ENCODE results near the gene PRKRIP1. TPM values are rescaled to one million over a fixed set of nuclear protein-coding genes. Genes with fewer than 3 reads are reported as not detected.

The PRKRIP1 gene
- total RNA-seq, 1 donor: 14.5 TPM

DNA sequence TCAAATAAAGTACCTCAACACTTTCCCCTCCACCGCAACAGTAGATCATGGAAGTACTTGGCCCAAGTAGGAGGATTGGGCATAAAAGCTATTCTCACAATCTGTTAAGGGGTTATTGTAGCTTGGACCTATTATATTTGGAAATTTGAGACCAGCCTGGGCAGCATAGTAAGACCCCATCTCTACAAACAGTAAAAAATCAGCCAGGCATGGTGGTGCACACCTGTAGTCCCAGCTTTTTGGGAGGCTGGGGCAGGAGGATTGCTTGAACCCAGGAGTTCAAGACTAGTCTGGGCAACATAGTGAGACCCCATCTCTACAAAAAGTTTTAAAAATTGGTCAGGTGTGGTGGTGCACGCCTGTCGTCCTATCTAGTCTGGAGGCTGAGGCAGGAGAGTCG is 13.2 kb downstream of the PRKRIP1 start:
- TF ChIP-seq, protein P1, sequence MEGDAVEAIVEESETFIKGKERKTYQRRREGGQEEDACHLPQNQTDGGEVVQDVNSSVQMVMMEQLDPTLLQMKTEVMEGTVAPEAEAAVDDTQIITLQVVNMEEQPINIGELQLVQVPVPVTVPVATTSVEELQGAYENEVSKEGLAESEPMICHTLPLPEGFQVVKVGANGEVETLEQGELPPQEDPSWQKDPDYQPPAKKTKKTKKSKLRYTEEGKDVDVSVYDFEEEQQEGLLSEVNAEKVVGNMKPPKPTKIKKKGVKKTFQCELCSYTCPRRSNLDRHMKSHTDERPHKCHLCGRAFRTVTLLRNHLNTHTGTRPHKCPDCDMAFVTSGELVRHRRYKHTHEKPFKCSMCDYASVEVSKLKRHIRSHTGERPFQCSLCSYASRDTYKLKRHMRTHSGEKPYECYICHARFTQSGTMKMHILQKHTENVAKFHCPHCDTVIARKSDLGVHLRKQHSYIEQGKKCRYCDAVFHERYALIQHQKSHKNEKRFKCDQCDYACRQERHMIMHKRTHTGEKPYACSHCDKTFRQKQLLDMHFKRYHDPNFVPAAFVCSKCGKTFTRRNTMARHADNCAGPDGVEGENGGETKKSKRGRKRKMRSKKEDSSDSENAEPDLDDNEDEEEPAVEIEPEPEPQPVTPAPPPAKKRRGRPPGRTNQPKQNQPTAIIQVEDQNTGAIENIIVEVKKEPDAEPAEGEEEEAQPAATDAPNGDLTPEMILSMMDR (IDR thresholded peaks at IDR 0.05; ENCODE audit: extremely low read depth, low read depth, low read length): no peak
- Histone ChIP-seq H3K4me3 (ENCODE audit: insufficient read depth, low read length) (no peak overlapping the region), H3K27ac (ENCODE audit: low read depth, low read length) (no peak overlapping the region), H3K4me1 (ENCODE audit: insufficient read depth, low read length) (no peaks in the 10 kb centered on the region), H3K9me3 (ENCODE audit: low read depth, low read length) (no peaks in the 10 kb centered on the region), H3K79me2 (ENCODE audit: insufficient read depth, low read length) (peaks cover 24% of the 10 kb centered on the region), H3K4me2 (ENCODE audit: insufficient read depth, low read length) (no peak overlapping the region), H3K36me3 (ENCODE audit: insufficient read depth, low read length) (peaks cover 87% of the 10 kb centered on the region), H3K27me3 (ENCODE audit: insufficient read depth, low read length) (no peaks in the 10 kb centered on the region), H4K20me1 (ENCODE audit: insufficient read depth, low read length) (peaks cover 13% of the 10 kb centered on the region), H2AFZ (ENCODE audit: low read length) (no peak overlapping the region)
- no peak for DNase-seq (ENCODE audit: insufficient read length, low spot score, missing footprints)

DNA sequence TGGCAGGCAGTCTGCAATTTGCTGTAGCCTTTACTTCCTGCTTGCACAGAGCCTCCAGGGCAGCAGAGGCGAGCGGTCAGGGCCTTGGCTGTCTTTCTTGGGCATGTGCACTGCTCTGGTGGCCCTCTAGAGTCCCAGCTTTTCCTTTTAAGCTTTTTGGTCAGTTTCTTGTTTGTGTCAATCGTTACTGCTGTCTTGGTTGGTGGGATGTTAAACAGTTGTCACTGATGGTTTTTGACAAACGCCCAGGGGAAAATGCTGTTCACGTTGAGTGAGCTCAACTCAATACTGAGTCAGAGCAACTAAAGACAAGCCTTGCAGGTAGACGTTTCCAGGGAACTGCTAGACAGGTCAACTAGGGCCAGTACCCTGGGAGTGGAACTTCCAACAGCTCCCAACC is 14.0 kb downstream of the PRKRIP1 start:
- Histone ChIP-seq H3K9me3 (ENCODE audit: low read depth, low read length) (no peaks in the 10 kb centered on the region), H3K4me2 (ENCODE audit: insufficient read depth, low read length) (no peak overlapping the region), H3K27ac (ENCODE audit: low read depth, low read length) (no peak overlapping the region), H4K20me1 (ENCODE audit: insufficient read depth, low read length) (peaks cover 13% of the 10 kb centered on the region), H3K4me3 (ENCODE audit: insufficient read depth, low read length) (no peak overlapping the region), H3K36me3 (ENCODE audit: insufficient read depth, low read length) (peaks cover 81% of the 10 kb centered on the region), H3K27me3 (ENCODE audit: insufficient read depth, low read length) (no peaks in the 10 kb centered on the region), H3K4me1 (ENCODE audit: insufficient read depth, low read length) (no peaks in the 10 kb centered on the region), H2AFZ (ENCODE audit: low read length) (no peak overlapping the region), H3K79me2 (ENCODE audit: insufficient read depth, low read length) (peaks cover 24% of the 10 kb centered on the region)
- DNase-seq (ENCODE audit: insufficient read length, low spot score, missing footprints): no peak
- TF ChIP-seq, protein P1 (IDR thresholded peaks at IDR 0.05; ENCODE audit: extremely low read depth, low read depth, low read length): no peak

DNA sequence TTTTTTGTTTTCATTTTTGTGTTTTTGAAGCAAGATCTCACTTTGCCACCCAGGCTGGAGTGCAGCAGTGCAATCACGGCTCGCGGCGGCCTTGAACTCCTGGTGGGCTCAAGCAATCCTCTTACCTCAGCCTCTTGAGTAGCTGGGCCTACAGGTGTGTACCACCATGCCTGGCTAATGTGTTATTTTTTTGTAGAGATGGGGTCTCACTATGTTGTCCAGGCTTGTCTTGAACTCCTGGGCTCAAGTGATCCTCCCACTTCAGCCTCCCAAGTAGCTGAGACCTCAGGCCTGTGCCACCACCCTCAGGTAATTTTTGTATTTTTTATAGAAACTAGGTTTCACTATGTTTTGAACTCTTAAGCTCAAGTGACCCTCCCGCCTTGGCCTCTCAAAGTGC is 14.8 kb downstream of the PRKRIP1 start:
- peaks cover 24% of the 10 kb centered on the region for H3K79me2 ChIP-seq (ENCODE audit: insufficient read depth, low read length)
- TF ChIP-seq, protein P1 (IDR thresholded peaks at IDR 0.05; ENCODE audit: extremely low read depth, low read depth, low read length): no peak
- H3K36me3 ChIP-seq (ENCODE audit: insufficient read depth, low read length): peaks cover 74% of the 10 kb centered on the region
- peaks cover 13% of the 10 kb centered on the region for H4K20me1 ChIP-seq (ENCODE audit: insufficient read depth, low read length)
- no peaks in the 10 kb centered on the region for H3K9me3 ChIP-seq (ENCODE audit: low read depth, low read length)
- no peak for DNase-seq (ENCODE audit: insufficient read length, low spot score, missing footprints)
- no peaks in the 10 kb centered on the region for H3K4me1 ChIP-seq (ENCODE audit: insufficient read depth, low read length)
- no peak overlapping the region for H2AFZ ChIP-seq (ENCODE audit: low read length)
- H3K4me2 ChIP-seq (ENCODE audit: insufficient read depth, low read length): no peak overlapping the region
- H3K27ac ChIP-seq (ENCODE audit: low read depth, low read length): no peak overlapping the region
- H3K4me3 ChIP-seq (ENCODE audit: insufficient read depth, low read length): no peak overlapping the region
- H3K27me3 ChIP-seq (ENCODE audit: insufficient read depth, low read length): no peaks in the 10 kb centered on the region

GRCh38 chr7:102412548-102412947 is 16.4 kb downstream of the PRKRIP1 start:
- H3K4me1 ChIP-seq (ENCODE audit: insufficient read depth, low read length): no peaks in the 10 kb centered on the region
- H3K27ac ChIP-seq (ENCODE audit: low read depth, low read length): no peak overlapping the region
- no peak overlapping the region for H3K4me3 ChIP-seq (ENCODE audit: insufficient read depth, low read length)
- H3K36me3 ChIP-seq (ENCODE audit: insufficient read depth, low read length): peaks cover 66% of the 10 kb centered on the region
- peak; percentile 83 for DNase-seq (ENCODE audit: insufficient read length, low spot score, missing footprints)
- no peak overlapping the region for H2AFZ ChIP-seq (ENCODE audit: low read length)
- H3K4me2 ChIP-seq (ENCODE audit: insufficient read depth, low read length): no peak overlapping the region
- peaks cover 19% of the 10 kb centered on the region for H3K79me2 ChIP-seq (ENCODE audit: insufficient read depth, low read length)
- H3K9me3 ChIP-seq (ENCODE audit: low read depth, low read length): no peaks in the 10 kb centered on the region
- TF ChIP-seq, protein P1 (IDR thresholded peaks at IDR 0.05; ENCODE audit: extremely low read depth, low read depth, low read length): peak; percentile 47
- H4K20me1 ChIP-seq (ENCODE audit: insufficient read depth, low read length): peaks cover 13% of the 10 kb centered on the region
- no peaks in the 10 kb centered on the region for H3K27me3 ChIP-seq (ENCODE audit: insufficient read depth, low read length)

Measured in osteoblast (primary cell).